KMS-11 (cell line): ENCODE results near the gene PFKFB4.
"Not testable (repeated sequence)": the region's sequence is repeated elsewhere in the genome, so short reads cannot be mapped to it uniquely, and the experiment has no call there.

ENCODE experiments used
- H2AFZ ChIP-seq: fragments of 200-600 bp; sonication (generic); 2 replicates; pipeline ENCODE4 v1.6.1; 2016; ENCODE audit warnings: antibody characterized with exemption, mixed run types, low read depth
- H3K27ac ChIP-seq: fragments of 200-600 bp; sonication (generic); 2 replicates; pipeline ENCODE4 v1.6.1; 2016; ENCODE audit warnings: mild to moderate bottlenecking, mixed run types
- H3K27me3 ChIP-seq: fragments of 200-600 bp; sonication (generic); 2 replicates; pipeline ENCODE4 v1.6.1; 2017; ENCODE audit warnings: mild to moderate bottlenecking, low read depth, mixed run types, moderate library complexity; ENCODE audit not compliant: insufficient read depth
- H3K36me3 ChIP-seq: fragments of 200-600 bp; sonication (generic); 2 replicates; pipeline ENCODE4 v1.6.1; 2017; ENCODE audit warnings: mild to moderate bottlenecking, mixed run types; ENCODE audit not compliant: insufficient read depth
- H3K4me1 ChIP-seq: fragments of 200-600 bp; sonication (generic); 2 replicates; pipeline ENCODE4 v1.6.1; 2016; ENCODE audit warnings: mild to moderate bottlenecking, low read depth, mixed run types; ENCODE audit not compliant: poor library complexity, severe bottlenecking
- H3K4me2 ChIP-seq: fragments of 200-600 bp; sonication (generic); 2 replicates; pipeline ENCODE4 v1.7.0; 2016; ENCODE audit warnings: mild to moderate bottlenecking, mixed run types
- H3K4me3 ChIP-seq: fragments of 200-600 bp; sonication (generic); IDR thresholded peaks from 2 replicates; pipeline ENCODE4 v1.6.1; 2017; ENCODE audit warnings: low read depth, low read length, mixed read lengths; ENCODE audit not compliant: insufficient read depth
- H3K79me2 ChIP-seq: fragments of 200-600 bp; sonication (generic); 2 replicates; pipeline ENCODE4 v1.6.1; 2016; ENCODE audit warnings: low read depth, mixed run types; ENCODE audit not compliant: insufficient read depth
- H3K9ac ChIP-seq: fragments of 200-600 bp; sonication (generic); 2 replicates; pipeline ENCODE4 v1.6.1; 2016; ENCODE audit warnings: mild to moderate bottlenecking, mixed run types
- H4K20me1 ChIP-seq: fragments of 200-600 bp; sonication (generic); 2 replicates; pipeline ENCODE4 v1.6.1; 2016; ENCODE audit warnings: mild to moderate bottlenecking, mixed run types; ENCODE audit not compliant: insufficient read depth
- TF ChIP-seq, protein P1 (sequence below): fragments of 200-600 bp; sonication (generic); conservative IDR thresholded peaks from 2 replicates; pipeline ENCODE4 v1.6.1; 2017; ENCODE audit warnings: low read depth, mild to moderate bottlenecking, antibody characterized with exemption, low read length, moderate library complexity, mixed read lengths

PFKFB4 gene

DNA sequence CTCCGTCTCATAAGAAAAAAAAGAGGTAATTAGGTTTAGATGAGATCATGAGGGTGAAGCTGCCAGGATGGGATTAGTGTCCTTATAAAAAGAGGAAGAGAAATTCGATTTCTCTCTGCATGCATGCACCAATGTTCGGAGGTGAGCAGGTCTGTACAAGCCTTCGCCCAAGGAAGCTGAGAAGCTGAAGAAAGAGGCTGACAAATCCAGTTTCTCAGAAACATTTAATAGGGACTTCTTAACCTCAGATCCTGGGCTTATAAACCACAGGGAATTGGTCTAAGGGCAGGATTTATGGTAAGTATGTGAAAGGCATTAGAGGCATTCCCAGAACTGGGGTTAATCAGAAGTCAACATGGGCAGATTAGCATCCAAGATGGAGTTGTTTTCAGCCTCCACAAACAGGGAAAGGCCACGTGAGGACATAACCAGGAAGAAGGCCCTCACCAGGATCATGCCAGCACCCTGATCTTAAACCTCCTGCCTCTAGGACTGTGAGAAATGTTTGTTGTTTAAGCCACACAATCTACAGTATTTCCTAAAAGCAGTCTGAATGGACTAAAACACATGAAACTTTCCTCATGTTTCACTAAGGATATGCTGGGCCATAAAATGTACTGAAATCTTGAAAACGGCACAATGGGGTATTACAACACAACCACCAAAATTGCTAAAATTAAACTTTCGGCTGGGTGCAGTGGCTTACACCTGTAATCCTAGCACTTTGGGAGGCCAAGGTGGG is 64.0 kb downstream of the PFKFB4 start:
- no peak overlapping the region for H3K4me3 ChIP-seq
- H3K27me3 ChIP-seq = no peaks in the 10 kb centered on the region
- H3K27ac ChIP-seq = no peak overlapping the region
- TF ChIP-seq, protein P1, sequence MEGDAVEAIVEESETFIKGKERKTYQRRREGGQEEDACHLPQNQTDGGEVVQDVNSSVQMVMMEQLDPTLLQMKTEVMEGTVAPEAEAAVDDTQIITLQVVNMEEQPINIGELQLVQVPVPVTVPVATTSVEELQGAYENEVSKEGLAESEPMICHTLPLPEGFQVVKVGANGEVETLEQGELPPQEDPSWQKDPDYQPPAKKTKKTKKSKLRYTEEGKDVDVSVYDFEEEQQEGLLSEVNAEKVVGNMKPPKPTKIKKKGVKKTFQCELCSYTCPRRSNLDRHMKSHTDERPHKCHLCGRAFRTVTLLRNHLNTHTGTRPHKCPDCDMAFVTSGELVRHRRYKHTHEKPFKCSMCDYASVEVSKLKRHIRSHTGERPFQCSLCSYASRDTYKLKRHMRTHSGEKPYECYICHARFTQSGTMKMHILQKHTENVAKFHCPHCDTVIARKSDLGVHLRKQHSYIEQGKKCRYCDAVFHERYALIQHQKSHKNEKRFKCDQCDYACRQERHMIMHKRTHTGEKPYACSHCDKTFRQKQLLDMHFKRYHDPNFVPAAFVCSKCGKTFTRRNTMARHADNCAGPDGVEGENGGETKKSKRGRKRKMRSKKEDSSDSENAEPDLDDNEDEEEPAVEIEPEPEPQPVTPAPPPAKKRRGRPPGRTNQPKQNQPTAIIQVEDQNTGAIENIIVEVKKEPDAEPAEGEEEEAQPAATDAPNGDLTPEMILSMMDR = no peak
- H3K79me2 ChIP-seq = no peaks in the 10 kb centered on the region
- H3K36me3 ChIP-seq = no peaks in the 10 kb centered on the region
- no peak overlapping the region for H3K9ac ChIP-seq
- no peaks in the 10 kb centered on the region for H3K4me1 ChIP-seq
- H4K20me1 ChIP-seq = no peaks in the 10 kb centered on the region
- H3K4me2 ChIP-seq = no peak overlapping the region
- H2AFZ ChIP-seq = no peak overlapping the region

DNA sequence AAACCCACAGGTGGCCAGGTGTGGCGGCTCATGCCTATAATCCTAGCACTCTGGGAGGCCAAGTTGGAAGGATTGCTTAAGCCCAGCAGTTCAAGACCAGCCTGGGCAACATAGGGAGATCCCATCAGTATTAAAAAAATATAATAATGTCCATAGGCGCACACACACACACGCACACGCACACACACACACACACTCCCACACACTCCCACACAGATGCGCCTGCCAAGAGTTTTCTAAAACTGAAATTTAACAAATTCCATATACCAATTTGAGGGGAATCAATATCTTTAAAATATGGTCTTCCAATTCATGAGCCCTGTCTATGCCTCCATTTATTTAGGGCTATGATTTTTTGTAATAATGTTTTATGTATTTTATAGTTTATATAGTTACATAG is 69.7 kb downstream of the PFKFB4 start:
- Histone ChIP-seq H3K36me3 (no peaks in the 10 kb centered on the region), H3K4me3 (no peak overlapping the region), H3K27me3 (no peaks in the 10 kb centered on the region), H3K4me1 (peaks cover 4% of the 10 kb centered on the region), H4K20me1 (no peaks in the 10 kb centered on the region), H3K4me2 (no peak overlapping the region), H3K79me2 (no peaks in the 10 kb centered on the region), H3K9ac (no peak overlapping the region), H3K27ac (no peak overlapping the region), H2AFZ (no peak overlapping the region)
- TF ChIP-seq, protein P1 = no peak

DNA sequence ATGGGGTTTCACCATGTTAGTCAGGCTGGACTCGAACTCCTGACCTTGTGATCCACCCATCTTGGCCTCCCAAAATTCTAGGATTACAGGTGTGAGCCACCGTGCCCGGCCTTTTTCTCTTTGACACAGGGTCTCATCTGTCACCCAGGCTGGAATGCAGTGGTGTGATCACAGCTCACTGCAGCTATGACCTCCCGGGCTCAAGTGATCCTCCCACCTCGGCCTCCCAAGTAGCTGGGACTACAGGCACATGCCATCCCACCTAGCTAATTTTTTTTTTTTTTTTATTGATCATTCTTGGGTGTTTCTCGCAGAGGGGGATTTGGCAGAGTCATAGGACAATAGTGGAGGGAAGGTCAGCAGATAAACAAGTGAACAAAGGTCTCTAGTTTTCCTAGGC is 73.8 kb downstream of the PFKFB4 start:
- H3K79me2 ChIP-seq, H2AFZ ChIP-seq: not testable (repeated sequence)

DNA sequence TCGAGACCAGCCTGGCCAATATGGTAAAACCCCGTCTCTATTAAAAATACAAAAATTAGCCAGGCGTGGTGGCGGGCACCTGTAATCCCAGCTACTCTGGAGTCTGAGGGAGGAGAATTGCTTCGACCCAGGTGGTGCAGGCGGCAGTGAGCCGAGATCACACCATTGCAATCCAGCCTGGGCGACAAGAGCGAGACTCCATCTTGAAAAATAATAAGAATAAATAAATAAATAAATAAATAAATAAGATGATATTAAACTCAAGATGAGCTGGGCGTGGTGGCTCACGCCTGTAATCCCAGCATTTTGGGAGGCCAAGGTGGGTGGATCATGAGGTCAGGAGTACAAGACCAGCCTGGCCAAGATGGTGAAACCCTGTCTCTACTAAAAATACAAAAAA is 75.7 kb downstream of the PFKFB4 start:
- H3K27ac ChIP-seq, H3K27me3 ChIP-seq, H3K4me2 ChIP-seq, H4K20me1 ChIP-seq, H3K79me2 ChIP-seq, H3K4me3 ChIP-seq, H3K9ac ChIP-seq, H2AFZ ChIP-seq, H3K36me3 ChIP-seq: not testable (repeated sequence)
- H3K4me1 ChIP-seq = peaks cover 27% of the 10 kb centered on the region

More for the DNA sequence above, 73.8 kb downstream of the PFKFB4 start:
- not testable (repeated sequence) for H3K36me3 ChIP-seq, H3K27ac ChIP-seq, H4K20me1 ChIP-seq, H3K27me3 ChIP-seq, H3K4me2 ChIP-seq, H3K4me3 ChIP-seq, H3K9ac ChIP-seq
- peaks cover 24% of the 10 kb centered on the region for H3K4me1 ChIP-seq

DNA sequence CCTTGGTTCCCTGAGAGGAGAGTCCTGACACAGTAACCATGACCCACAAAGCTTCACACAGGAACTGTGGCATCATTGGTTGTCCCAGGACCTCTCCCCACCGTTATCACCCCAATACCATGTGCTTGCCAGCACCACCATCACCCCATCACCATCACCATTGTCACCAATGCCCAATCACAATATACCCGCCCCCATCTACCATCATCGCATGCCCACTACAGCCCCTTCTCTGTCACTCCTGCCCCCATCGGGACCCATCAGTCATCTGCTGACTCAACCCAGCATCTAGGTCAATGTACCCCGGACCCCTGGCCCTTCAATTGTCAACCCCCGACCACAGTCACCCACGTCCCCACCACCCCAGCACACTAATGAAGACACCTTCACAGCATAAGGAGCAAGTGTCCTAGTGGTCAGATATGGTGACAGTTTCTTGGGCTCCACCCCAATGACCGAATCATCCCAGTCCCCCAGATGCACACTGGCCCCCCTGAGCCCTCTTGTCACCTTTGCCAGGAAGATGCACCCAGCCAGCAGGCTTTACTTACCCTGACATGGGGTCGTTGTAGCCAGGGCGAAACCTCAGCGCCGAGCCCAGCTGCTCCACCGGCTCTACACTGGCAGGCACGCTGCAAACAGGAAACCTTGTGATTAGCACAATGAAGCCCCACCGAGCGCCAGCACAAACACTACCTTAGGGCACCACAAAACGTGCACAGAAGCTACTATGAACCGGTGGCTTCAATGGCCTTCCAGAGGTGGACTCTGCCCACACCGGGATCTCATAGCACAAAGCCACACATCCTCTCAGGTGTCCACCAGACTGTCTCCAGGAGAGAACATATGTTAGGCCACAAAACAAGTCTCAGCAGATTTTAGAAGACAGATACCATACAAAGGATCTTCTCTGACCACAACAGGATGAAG is 77.7 kb downstream of the PFKFB4 start:
- Histone ChIP-seq H3K27me3 (no peaks in the 10 kb centered on the region), H3K79me2 (no peaks in the 10 kb centered on the region), H3K9ac (peak overlapping the region; percentile 49; the same call in 1 of the 2 replicates), H3K4me2 (peak overlapping the region; percentile 40), H3K36me3 (no peaks in the 10 kb centered on the region), H3K27ac (peak overlapping the region; percentile 74), H3K4me1 (peaks cover 36% of the 10 kb centered on the region), H2AFZ (peak overlapping the region; percentile 64), H4K20me1 (no peaks in the 10 kb centered on the region), H3K4me3 (no peak overlapping the region)
- TF ChIP-seq, protein P1 = no peak
